Measurements from ENCODE around the gene ARL14.

ARL14 gene

GRCh38 chr3:160676547-160677303, at the start of gene ARL14:
Gene ARL14, plus strand, starts transcription at chr3:160677160. Its CDS starts 187 bp downstream, at chr3:160677347.
- no peaks in the 10 kb centered on the region for H3K36me3 ChIP-seq (ENCODE audit: control insufficient read depth, insufficient read depth, low read length)
- H3K27me3 ChIP-seq (replicated peaks; ENCODE audit: control insufficient read depth, insufficient read depth, low read length): no peaks in the 10 kb centered on the region
- H3K4me3 ChIP-seq (replicated peaks; ENCODE audit: low read depth, low read length): no peak within 1 kb of the TSS
- no peak for DNase-seq (ENCODE audit: extremely low read depth, insufficient read length)
- no peak for TF ChIP-seq CTCF (IDR thresholded peaks at IDR 0.05; ENCODE audit: insufficient read depth, low read length, poor library complexity, severe bottlenecking)

- Histone ChIP-seq H3K4me3 (replicated peaks; ENCODE audit: low read depth, low read length) (no peak overlapping the region), H3K27me3 (replicated peaks; ENCODE audit: control insufficient read depth, insufficient read depth, low read length) (no peaks in the 10 kb centered on the region), H3K36me3 (ENCODE audit: control insufficient read depth, insufficient read depth, low read length) (no peaks in the 10 kb centered on the region)
- DNase-seq (ENCODE audit: extremely low read depth, insufficient read length): no peak
- no peak for TF ChIP-seq CTCF (IDR thresholded peaks at IDR 0.05; ENCODE audit: insufficient read depth, low read length, poor library complexity, severe bottlenecking)
Measured at GRCh38 chr3:160629491-160629890, 47.5 kb upstream of the ARL14 start.

- DNase-seq (ENCODE audit: extremely low read depth, insufficient read length): no peak
- no peaks in the 10 kb centered on the region for H3K27me3 ChIP-seq (replicated peaks; ENCODE audit: control insufficient read depth, insufficient read depth, low read length)
- no peaks in the 10 kb centered on the region for H3K36me3 ChIP-seq (ENCODE audit: control insufficient read depth, insufficient read depth, low read length)
- TF ChIP-seq CTCF (IDR thresholded peaks at IDR 0.05; ENCODE audit: insufficient read depth, low read length, poor library complexity, severe bottlenecking): no peak
- no peak overlapping the region for H3K4me3 ChIP-seq (replicated peaks; ENCODE audit: low read depth, low read length)
Measured at GRCh38 chr3:160633361-160634083, 43.4 kb upstream of the ARL14 start.

- no peak for TF ChIP-seq CTCF (IDR thresholded peaks at IDR 0.05; ENCODE audit: insufficient read depth, low read length, poor library complexity, severe bottlenecking)
- DNase-seq (ENCODE audit: extremely low read depth, insufficient read length): no peak
Measured at GRCh38 chr3:160635213-160635612, 41.7 kb upstream of the ARL14 start.

GRCh38 chr3:160637086-160637485, 39.9 kb upstream of the ARL14 start:
- no peaks in the 10 kb centered on the region for H3K27me3 ChIP-seq (replicated peaks; ENCODE audit: control insufficient read depth, insufficient read depth, low read length)
- no peak for TF ChIP-seq CTCF (IDR thresholded peaks at IDR 0.05; ENCODE audit: insufficient read depth, low read length, poor library complexity, severe bottlenecking)
- no peaks in the 10 kb centered on the region for H3K36me3 ChIP-seq (ENCODE audit: control insufficient read depth, insufficient read depth, low read length)
- no peak overlapping the region for H3K4me3 ChIP-seq (replicated peaks; ENCODE audit: low read depth, low read length)
- no peak for DNase-seq (ENCODE audit: extremely low read depth, insufficient read length)

More at GRCh38 chr3:160635213-160635612, 41.7 kb upstream of the ARL14 start:
- Histone ChIP-seq H3K27me3 (replicated peaks; ENCODE audit: control insufficient read depth, insufficient read depth, low read length) (no peaks in the 10 kb centered on the region), H3K4me3 (replicated peaks; ENCODE audit: low read depth, low read length) (no peak overlapping the region), H3K36me3 (ENCODE audit: control insufficient read depth, insufficient read depth, low read length) (no peaks in the 10 kb centered on the region)
